CD4-positive, alpha-beta memory T cell (primary cell): ENCODE results near the gene N4BP2L2. TPM values are rescaled to one million over a fixed set of nuclear protein-coding genes. Genes with fewer than 3 reads are reported as not detected.

Experiments used
- CTCF ChIA-PET: fragments of 350-600 bp; sonication (Branson Sonifier 250); formaldehyde crosslinking; loops from one replicate; lab custom pipeline; 2021; ENCODE audit warnings: inconsistent platforms; ENCODE audit not compliant: partially characterized antibody; lab: Charles Lee
- POLR2A ChIA-PET: fragments of 350-600 bp; sonication (Branson Sonifier 250); formaldehyde crosslinking; loops from one replicate; lab custom pipeline; 2021; ENCODE audit not compliant: partially characterized antibody; lab: Charles Lee
- DNase-seq, 5 donors: peaks; one replicate each; pipeline versions ENCODE4 v3.0.0 to v3.0.0-alpha.2; 2020 to 2022; ENCODE audit warnings: mixed read lengths in 1 of 5
- H3K27ac ChIP-seq: one replicate; pipeline ENCODE4 v1.7.0; 2013; ENCODE audit warnings: low read depth, low read length
- H3K27me3 ChIP-seq: 2 replicates; pipeline ENCODE4 v1.7.0; 2013; ENCODE audit warnings: mild to moderate bottlenecking, low read length, moderate library complexity; ENCODE audit not compliant: insufficient read depth
- H3K36me3 ChIP-seq: 2 replicates; pipeline ENCODE4 v1.7.0; 2013; ENCODE audit warnings: mild to moderate bottlenecking, low read length, moderate library complexity; ENCODE audit not compliant: insufficient read depth
- H3K4me1 ChIP-seq: 2 replicates; pipeline ENCODE4 v1.7.0; 2013; ENCODE audit warnings: mild to moderate bottlenecking, low read length, moderate library complexity; ENCODE audit not compliant: insufficient read depth
- H3K4me3 ChIP-seq, 2 donors: one replicate each; pipeline ENCODE4 v1.7.0; 2013; ENCODE audit warnings: low read length in 2 of 2, mild to moderate bottlenecking in 1 of 2
- H3K9me3 ChIP-seq, 2 donors: one replicate each; pipeline ENCODE4 v1.7.0; 2013; ENCODE audit warnings: low read length in 2 of 2, control low read depth in 1 of 2; ENCODE audit not compliant: control insufficient read depth in 1 of 2
- H3K27ac Mint-ChIP-seq, 7 donors: one replicate each; pipeline ENCODE4 v1.8.0; 2020 to 2021; ENCODE audit warnings: mixed read lengths in 7 of 7, mild to moderate bottlenecking in 6 of 7, inconsistent platforms in 3 of 7, moderate library complexity in 3 of 7
- H3K27me3 Mint-ChIP-seq, 2 donors: one replicate each; pipeline ENCODE4 v1.8.0; 2020 to 2021; ENCODE audit warnings: mixed read lengths in 2 of 2
- H3K36me3 Mint-ChIP-seq, 2 donors: one replicate each; pipeline ENCODE4 v1.8.0; 2020 to 2021; ENCODE audit warnings: mixed read lengths in 2 of 2, inconsistent platforms in 1 of 2, mild to moderate bottlenecking in 1 of 2
- H3K4me1 Mint-ChIP-seq, 4 donors: one replicate each; pipeline ENCODE4 v1.8.0; 2020 to 2021; ENCODE audit warnings: mixed read lengths in 4 of 4, mild to moderate bottlenecking in 1 of 4
- H3K4me3 Mint-ChIP-seq, 8 donors: one replicate each; pipeline ENCODE4 v1.8.0; 2020 to 2021; ENCODE audit warnings: mixed read lengths in 8 of 8, mild to moderate bottlenecking in 7 of 8, moderate library complexity in 6 of 8, inconsistent platforms in 3 of 8
- H3K9me3 Mint-ChIP-seq, 8 donors: one replicate each; pipeline ENCODE4 v1.8.0; 2020 to 2021; ENCODE audit warnings: mixed read lengths in 8 of 8, mild to moderate bottlenecking in 5 of 8, inconsistent platforms in 3 of 8, moderate library complexity in 1 of 8
- intact Hi-C: fragments of 100-400 bp; cut with micrococcal nuclease; formaldehyde crosslinking; loops from one replicate; pipeline ENCODE4 v1.15.1; 2023
- polyA plus RNA-seq, 2 donors: library from polyadenylated mRNA; unstranded; fragments of 300-500 nt; fragmentation: Illumina TruSeq; gene quantifications; one replicate each; pipeline ENCODE4 v1.2.3, GENCODE V29; 2021
- total RNA-seq, 2 experiments: library from RNA; stranded (reverse); gene quantifications; one replicate each; pipeline ENCODE4 v1.2.3, GENCODE V29; 2021

The N4BP2L2 gene
- total RNA-seq (100 to 1,000 TPM; 337 to 351 TPM), polyA plus RNA-seq (100 to 1,000 TPM; 144 to 149 TPM)

- Histone ChIP-seq H3K27me3 (no peaks in the 10 kb centered on the region), H3K9me3 (no peaks in the 10 kb centered on the region), H3K4me3 (peak within 1 kb of the TSS; percentile 87 to 100), H3K36me3 (peaks cover 17% of the 10 kb centered on the region), H3K4me1 (peaks cover 39% of the 10 kb centered on the region), H3K27ac (peak within 1 kb of the TSS; percentile 99)
- Mint-ChIP-seq H3K36me3 (peaks cover 29 to 38% of the 10 kb centered on the region in 2 donors), H3K4me1 (peaks cover 32 to 57% (median 44%) of the 10 kb centered on the region in 4 donors), H3K4me3 (peak within 1 kb of the TSS; percentile 95 to 100 (median 99)), H3K27me3 (no peaks in the 10 kb centered on the region), H3K27ac (peak within 1 kb of the TSS; percentile 99 to 100 (median 100)), H3K9me3 (no peaks in the 10 kb centered on the region)
- ChIA-PET CTCF (interaction anchor here (0.8 to 3.4 kb wide), 13 partner anchors 8 to 157 kb away, joined by 3 to 17 read pairs (median 4); partner anchors contain the start of gene PDS5B), POLR2A (interaction anchor here (1.2 to 3.3 kb wide), 11 partner anchors 8 to 1339 kb away, joined by 3 to 35 read pairs (median 5); partner anchors contain the start of genes B3GLCT, BRCA2, N4BP2L1 and PDS5B)
- intact Hi-C loops, result loop anchor here (1.0 to 10.0 kb wide), 7 partner anchors 48 to 1334 kb away; partner anchors contain the start of genes BRCA2, PDS5B, RFC3 and ZAR1L
- peak; percentile 89 to 95 (median 91) for DNase-seq
Measured at GRCh38 chr13:32538621-32539246, at the start of gene N4BP2L2. N4BP2L2 (minus strand) TSS chr13:32538795; CDS start chr13:32537027, 1,768 bp downstream.

GRCh38 chr13:32587811-32588170, 49.2 kb upstream of the N4BP2L2 start:
- peak overlapping the region; percentile 89 to 99 (median 96) for H3K4me3 Mint-ChIP-seq
- Histone ChIP-seq H3K9me3 (no peaks in the 10 kb centered on the region), H3K4me1 (peaks cover 43% of the 10 kb centered on the region), H3K36me3 (no peaks in the 10 kb centered on the region), H3K27me3 (no peaks in the 10 kb centered on the region), H3K4me3 (peak overlapping the region; percentile 55 to 93), H3K27ac (peak overlapping the region; percentile 68)
- CTCF ChIA-PET, result interaction anchor here (0.9 to 8.4 kb wide), 15 partner anchors 8 to 1136 kb away, joined by 3 to 90 read pairs (median 4); partner anchors contain the start of gene N4BP2L2
- no peaks in the 10 kb centered on the region for H3K27me3 Mint-ChIP-seq
- H3K27ac Mint-ChIP-seq, result peak overlapping the region; percentile 94 to 98 (median 96)
- H3K4me1 Mint-ChIP-seq, result peaks cover 37 to 59% (median 50%) of the 10 kb centered on the region in 4 donors
- DNase-seq, result no peak
- peaks cover 0 to 11% of the 10 kb centered on the region in 2 donors for H3K36me3 Mint-ChIP-seq
- intact Hi-C loops, result loop anchor here (2.0 to 5.0 kb wide), 4 partner anchors 325 to 1135 kb away; no protein-coding TSS in a partner anchor
- POLR2A ChIA-PET, result interaction anchor here (0.8 to 2.6 kb wide), 11 partner anchors 46 to 955 kb away, joined by 3 to 13 read pairs (median 4); partner anchors contain the start of genes BRCA2, N4BP2L1, N4BP2L2 and ZAR1L
- peaks cover 0 to 2% (median 0%) of the 10 kb centered on the region in 8 donors for H3K9me3 Mint-ChIP-seq

- H3K4me3 ChIP-seq, result peak overlapping the region; percentile 55 to 93
- peak; percentile 45 to 73 (median 51) for DNase-seq
- intact Hi-C loops, result loop anchor here (2.0 to 5.0 kb wide), 4 partner anchors 325 to 1136 kb away; no protein-coding TSS in a partner anchor
- H3K4me3 Mint-ChIP-seq, result peak overlapping the region; percentile 89 to 99 (median 96)
- no peaks in the 10 kb centered on the region for H3K27me3 Mint-ChIP-seq
- ChIA-PET POLR2A (interaction anchor here (0.8 to 2.6 kb wide), 10 partner anchors 47 to 956 kb away, joined by 3 to 13 read pairs (median 6); partner anchors contain the start of genes BRCA2, N4BP2L1, N4BP2L2 and ZAR1L), CTCF (interaction anchor here (0.9 to 8.4 kb wide), 13 partner anchors 9 to 1137 kb away, joined by 3 to 90 read pairs (median 4); no protein-coding TSS in a partner anchor)
- peak overlapping the region; percentile 68 for H3K27ac ChIP-seq
- no peaks in the 10 kb centered on the region for H3K9me3 ChIP-seq
- no peaks in the 10 kb centered on the region for H3K36me3 ChIP-seq
- peaks cover 0 to 2% (median 0%) of the 10 kb centered on the region in 8 donors for H3K9me3 Mint-ChIP-seq
- peaks cover 0 to 11% of the 10 kb centered on the region in 2 donors for H3K36me3 Mint-ChIP-seq
- peaks cover 43% of the 10 kb centered on the region for H3K4me1 ChIP-seq
- no peaks in the 10 kb centered on the region for H3K27me3 ChIP-seq
- H3K4me1 Mint-ChIP-seq, result peaks cover 34 to 53% (median 44%) of the 10 kb centered on the region in 4 donors
- peak overlapping the region; percentile 94 to 98 (median 96) for H3K27ac Mint-ChIP-seq
Measured at GRCh38 chr13:32587011-32587810, 48.6 kb upstream of the N4BP2L2 start.

GRCh38 chr13:32586080-32586900, 47.7 kb upstream of the N4BP2L2 start, which contains the start of gene PDS5B:
PDS5B (plus strand) TSS chr13:32586452; CDS start chr13:32648773, 62,321 bp downstream.
- Histone ChIP-seq H3K27ac (peak within 1 kb of the TSS; percentile 68), H3K4me3 (peak within 1 kb of the TSS; percentile 62 to 93), H3K4me1 (peaks cover 39% of the 10 kb centered on the region), H3K36me3 (no peaks in the 10 kb centered on the region), H3K27me3 (no peaks in the 10 kb centered on the region), H3K9me3 (no peaks in the 10 kb centered on the region)
- H3K4me3 Mint-ChIP-seq, result peak within 1 kb of the TSS; percentile 90 to 99 (median 96)
- H3K36me3 Mint-ChIP-seq, result peaks cover 0 to 11% of the 10 kb centered on the region in 2 donors
- peaks cover 0 to 2% (median 0%) of the 10 kb centered on the region in 8 donors for H3K9me3 Mint-ChIP-seq
- intact Hi-C loops, result loop anchor here (1.0 to 5.0 kb wide), 12 partner anchors 48 to 1232 kb away; partner anchors contain the start of genes BRCA2, N4BP2L2, RFC3 and ZAR1L
- POLR2A ChIA-PET, result interaction anchor here (0.6 to 2.6 kb wide), 18 partner anchors 48 to 957 kb away, joined by 3 to 22 read pairs (median 5); partner anchors contain the start of genes BRCA2, N4BP2L1, N4BP2L2 and ZAR1L
- peak; percentile 96 to 98 (median 96) for DNase-seq
- H3K4me1 Mint-ChIP-seq, result peaks cover 27 to 46% (median 37%) of the 10 kb centered on the region in 4 donors
- CTCF ChIA-PET, result interaction anchor here (0.7 to 8.4 kb wide), 35 partner anchors 10 to 1139 kb away, joined by 3 to 90 read pairs (median 5); partner anchors contain the start of genes BRCA2, N4BP2L1, N4BP2L2 and ZAR1L
- peak within 1 kb of the TSS; percentile 94 to 98 (median 96) for H3K27ac Mint-ChIP-seq
- H3K27me3 Mint-ChIP-seq, result no peaks in the 10 kb centered on the region

GRCh38 chr13:32585550-32586079, 47.0 kb upstream of the N4BP2L2 start:
- POLR2A ChIA-PET, result interaction anchor here (0.6 to 2.2 kb wide), 14 partner anchors 47 to 271 kb away, joined by 3 to 22 read pairs (median 4); partner anchors contain the start of genes BRCA2, N4BP2L1, N4BP2L2 and ZAR1L
- H3K27me3 Mint-ChIP-seq, result no peaks in the 10 kb centered on the region
- CTCF ChIA-PET, result interaction anchor here (0.7 to 3.0 kb wide), 29 partner anchors 11 to 1140 kb away, joined by 3 to 36 read pairs (median 4); partner anchors contain the start of genes BRCA2, N4BP2L1, N4BP2L2 and ZAR1L
- Histone ChIP-seq H3K36me3 (no peaks in the 10 kb centered on the region), H3K4me1 (peaks cover 38% of the 10 kb centered on the region), H3K4me3 (peak overlapping the region; percentile 62 to 88), H3K27ac (peak overlapping the region; percentile 53), H3K27me3 (no peaks in the 10 kb centered on the region), H3K9me3 (no peaks in the 10 kb centered on the region)
- peaks cover 26 to 45% (median 36%) of the 10 kb centered on the region in 4 donors for H3K4me1 Mint-ChIP-seq
- H3K36me3 Mint-ChIP-seq, result peaks cover 0 to 11% of the 10 kb centered on the region in 2 donors
- H3K9me3 Mint-ChIP-seq, result peaks cover 0 to 2% (median 0%) of the 10 kb centered on the region in 8 donors
- peak overlapping the region; percentile 83 to 91 (median 89) for H3K4me3 Mint-ChIP-seq
- H3K27ac Mint-ChIP-seq, result peak overlapping the region; percentile 75 to 96 (median 91)
- peak in 1 of 5 donors; percentile 43 for DNase-seq
- intact Hi-C loops, result loop anchor here (1.0 to 5.0 kb wide), 12 partner anchors 47 to 1233 kb away; partner anchors contain the start of genes BRCA2, N4BP2L2, RFC3 and ZAR1L
